Kidney (tissue), 14 donors: Measurements from ENCODE around the gene FAM107B. TPM values are rescaled to one million over a fixed set of nuclear protein-coding genes. Genes with fewer than 3 reads are reported as not detected.

Experiments
- DNase-seq, 5 donors: peaks; one replicate each; pipeline ENCODE4 v3.0.0-alpha.2; 2013 to 2020
- FAIRE-seq: peaks from 2 replicates; lab custom pipeline; 2012; peaks lifted over from hg19 to GRCh38; lab: Jason Lieb, UNC
- H3K27ac ChIP-seq, 2 donors: one replicate each; pipeline ENCODE4 v1.7.0; 2013; ENCODE audit warnings: low read depth in 2 of 2, low read length in 2 of 2, inconsistent platforms in 1 of 2
- H3K27me3 ChIP-seq: one replicate; pipeline ENCODE4 v1.7.1; 2013; ENCODE audit warnings: low read length, inconsistent platforms; ENCODE audit not compliant: control insufficient read depth, insufficient read depth
- H3K36me3 ChIP-seq, 3 donors: one replicate each; pipeline versions ENCODE4 v1.7.0 to v1.7.1; 2013; ENCODE audit warnings: low read length in 3 of 3, control low read depth in 1 of 3, inconsistent platforms in 1 of 3; ENCODE audit not compliant: insufficient read depth in 3 of 3, control insufficient read depth in 2 of 3
- H3K4me1 ChIP-seq, 3 donors: one replicate each; pipeline versions ENCODE4 v1.7.0 to v1.7.1; 2013; ENCODE audit warnings: low read length in 3 of 3, inconsistent platforms in 1 of 3, low read depth in 1 of 3; ENCODE audit not compliant: control insufficient read depth in 2 of 3, insufficient read depth in 2 of 3
- H3K4me3 ChIP-seq, 3 donors: one replicate each; pipeline versions ENCODE4 v1.7.0 to v1.8.1; 2013; ENCODE audit warnings: low read length in 3 of 3, control low read depth in 1 of 3, inconsistent platforms in 1 of 3
- H3K9ac ChIP-seq, 3 donors: one replicate each; pipeline versions ENCODE4 v1.7.0 to v1.7.1; 2013; ENCODE audit warnings: low read length in 3 of 3, control low read depth in 1 of 3, inconsistent platforms in 1 of 3
- H3K9me3 ChIP-seq, 3 donors: one replicate each; pipeline versions ENCODE4 v1.7.0 to v1.7.1; 2013; ENCODE audit warnings: low read length in 3 of 3, control low read depth in 1 of 3, inconsistent platforms in 1 of 3; ENCODE audit not compliant: control insufficient read depth in 2 of 3, insufficient read depth in 1 of 3
- intact Hi-C: fragments of 100-400 bp; cut with DNase I; formaldehyde crosslinking; loops from one replicate; pipeline ENCODE4 v1.11.1; 2022
- polyA plus RNA-seq: library from polyadenylated mRNA; stranded (reverse); fragments of 350-450 nt; fragmentation: Illumina TruSeq; extraction: RNeasy Lipid Tissue Mini Kit (QIAGEN cat#74804); gene quantifications from one replicate; pipeline ENCODE4 v1.2.3, GENCODE V29; 2014; ENCODE audit warnings: low read depth, low replicate concordance; ENCODE audit not compliant: insufficient read depth
- total RNA-seq: library from RNA; stranded (reverse); fragmentation: NEBNext Ultra II Directional; extraction: Animal tissue kit (Norgen Biotek cat#: 25700); gene quantifications from one replicate; pipeline ENCODE4 v1.2.1, GENCODE V29; 2021
- TF ChIP-seq, protein P1 (sequence below): IDR thresholded peaks from 3 replicates; pipeline ENCODE4 v1.5.1; 2012; ENCODE audit warnings: mild to moderate bottlenecking, moderate library complexity, borderline replicate concordance; ENCODE audit not compliant: insufficient read depth; ENCODE audit errors: extremely low read depth
- donor health status: control.
- donor health status: control.
- donor health status: control.
- donor health status: control.
- donor health status: control.
- donor health status: DM: yes; HTN: yes; CAD: no.
- donor health status: Normal renal cell carcinoma (clear cell type).

Gene FAM107B
- total and polyA plus RNA-seq, 2 donors from 2014 or later = 105 to 122 TPM

DNA sequence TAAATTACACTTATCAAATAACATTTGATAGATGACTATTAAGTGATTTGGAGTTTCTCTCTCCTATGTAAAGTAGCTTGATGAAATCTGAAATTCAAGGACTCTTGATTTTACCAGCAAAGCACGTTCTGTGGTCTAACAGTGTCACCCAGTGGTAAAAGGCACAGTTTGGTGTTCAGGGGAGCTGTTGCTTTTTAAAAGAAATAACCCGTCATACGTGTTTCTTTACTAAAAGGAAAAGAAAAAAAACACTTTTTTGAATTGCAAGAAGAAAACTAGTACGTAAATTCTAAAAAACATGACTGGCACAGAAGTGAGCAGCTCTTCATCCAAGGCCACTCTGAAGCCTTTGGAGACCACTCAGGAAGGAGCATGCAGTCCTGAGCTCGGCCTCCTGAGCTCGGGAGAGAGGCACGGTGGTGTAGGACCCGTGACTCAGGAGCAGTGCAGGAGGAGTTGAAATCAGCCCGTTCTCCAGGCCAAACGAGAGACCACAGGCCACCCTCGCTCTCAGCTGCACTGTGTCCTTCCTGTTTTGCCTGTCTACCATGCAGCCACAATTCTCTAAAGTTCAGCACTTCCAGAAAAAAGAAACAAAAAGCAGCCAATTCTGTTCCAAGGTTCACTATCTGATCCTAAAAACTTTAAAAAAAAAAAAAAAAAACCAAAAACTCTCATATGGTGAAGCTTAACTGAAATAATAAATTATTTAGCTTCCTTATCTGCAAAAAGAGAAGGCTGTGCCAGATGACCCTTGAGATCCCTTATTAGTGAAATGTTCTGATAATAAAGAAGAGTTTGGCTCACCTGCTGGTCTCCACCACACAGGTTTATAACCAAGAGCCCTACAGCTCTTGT is 231.4 kb downstream of the FAM107B start:
- Histone ChIP-seq H3K27ac (peak overlapping the region in 1 of 2 donors; percentile 67), H3K9ac (no peak overlapping the region), H3K27me3 (no peaks in the 10 kb centered on the region), H3K4me3 (peak overlapping the region in 1 of 3 donors; percentile 23), H3K9me3 (no peaks in the 10 kb centered on the region), H3K36me3 (peaks cover 2 to 9% (median 4%) of the 10 kb centered on the region in 3 donors), H3K4me1 (peaks cover 0 to 17% (median 4%) of the 10 kb centered on the region in 3 donors)
- no peak for FAIRE-seq
- TF ChIP-seq, protein P1, sequence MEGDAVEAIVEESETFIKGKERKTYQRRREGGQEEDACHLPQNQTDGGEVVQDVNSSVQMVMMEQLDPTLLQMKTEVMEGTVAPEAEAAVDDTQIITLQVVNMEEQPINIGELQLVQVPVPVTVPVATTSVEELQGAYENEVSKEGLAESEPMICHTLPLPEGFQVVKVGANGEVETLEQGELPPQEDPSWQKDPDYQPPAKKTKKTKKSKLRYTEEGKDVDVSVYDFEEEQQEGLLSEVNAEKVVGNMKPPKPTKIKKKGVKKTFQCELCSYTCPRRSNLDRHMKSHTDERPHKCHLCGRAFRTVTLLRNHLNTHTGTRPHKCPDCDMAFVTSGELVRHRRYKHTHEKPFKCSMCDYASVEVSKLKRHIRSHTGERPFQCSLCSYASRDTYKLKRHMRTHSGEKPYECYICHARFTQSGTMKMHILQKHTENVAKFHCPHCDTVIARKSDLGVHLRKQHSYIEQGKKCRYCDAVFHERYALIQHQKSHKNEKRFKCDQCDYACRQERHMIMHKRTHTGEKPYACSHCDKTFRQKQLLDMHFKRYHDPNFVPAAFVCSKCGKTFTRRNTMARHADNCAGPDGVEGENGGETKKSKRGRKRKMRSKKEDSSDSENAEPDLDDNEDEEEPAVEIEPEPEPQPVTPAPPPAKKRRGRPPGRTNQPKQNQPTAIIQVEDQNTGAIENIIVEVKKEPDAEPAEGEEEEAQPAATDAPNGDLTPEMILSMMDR = peak; percentile 39
- intact Hi-C loops = no loop called here
- DNase-seq = peak in 1 of 5 donors; percentile 80

DNA sequence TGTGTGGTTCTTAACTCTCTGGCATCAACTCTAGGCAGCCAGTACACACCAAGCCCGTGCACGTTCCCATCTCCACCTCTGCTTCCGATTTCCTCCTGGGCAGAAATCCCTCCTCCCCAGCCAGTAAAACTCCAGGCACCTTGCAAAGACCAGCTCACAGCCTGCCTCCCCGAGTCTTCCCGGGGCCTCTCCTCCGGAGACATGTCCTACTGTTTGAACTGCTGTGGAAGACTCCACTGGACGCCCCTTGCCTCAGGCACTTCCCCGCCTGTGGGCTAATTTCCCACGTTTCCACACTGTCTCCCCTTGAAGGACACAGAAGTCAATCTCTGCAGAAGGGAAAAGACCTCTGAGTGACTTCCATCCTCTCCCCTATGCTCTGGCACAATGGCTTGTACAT is 233.3 kb downstream of the FAM107B start:
- Histone ChIP-seq H3K9me3 (no peaks in the 10 kb centered on the region), H3K36me3 (peaks cover 3 to 9% (median 6%) of the 10 kb centered on the region in 3 donors), H3K9ac (no peak overlapping the region), H3K27me3 (no peaks in the 10 kb centered on the region), H3K4me1 (peaks cover 0 to 25% (median 4%) of the 10 kb centered on the region in 3 donors), H3K4me3 (no peak overlapping the region), H3K27ac (no peak overlapping the region)
- TF ChIP-seq, protein P1 = no peak
- DNase-seq (no peak), FAIRE-seq (no peak)
- intact Hi-C loops = no loop called here

DNA sequence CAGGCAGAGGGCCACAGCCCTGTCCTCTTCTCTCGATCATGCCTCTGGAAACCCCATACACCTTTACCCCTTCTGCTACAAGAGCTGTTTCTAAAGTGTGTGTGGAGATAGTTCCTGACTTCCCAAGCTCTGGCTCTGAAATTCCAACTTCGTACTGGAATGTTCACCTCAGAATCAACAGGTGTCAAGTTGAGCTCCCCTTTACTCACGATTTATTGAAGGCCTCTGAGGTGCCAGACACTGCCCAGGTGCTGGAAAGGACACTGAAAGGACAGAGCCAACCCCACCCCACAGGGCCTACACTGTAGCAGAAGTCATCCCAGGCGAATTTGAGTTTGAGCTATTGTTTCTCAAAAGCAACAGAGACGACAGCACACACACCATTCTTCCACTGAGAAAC is 234.1 kb downstream of the FAM107B start:
- DNase-seq = no peak
- H3K9me3 ChIP-seq = no peaks in the 10 kb centered on the region
- TF ChIP-seq, protein P1 = no peak
- intact Hi-C loops = no loop called here
- no peaks in the 10 kb centered on the region for H3K27me3 ChIP-seq
- peak overlapping the region in 1 of 2 donors; percentile 3 for H3K27ac ChIP-seq
- H3K36me3 ChIP-seq = peaks cover 3 to 9% (median 6%) of the 10 kb centered on the region in 3 donors
- peaks cover 0 to 27% (median 6%) of the 10 kb centered on the region in 3 donors for H3K4me1 ChIP-seq
- H3K9ac ChIP-seq = no peak overlapping the region
- no peak for FAIRE-seq
- no peak overlapping the region for H3K4me3 ChIP-seq
